ENCODE measurements around the gene VAPB. TPM values are rescaled to one million over a fixed set of nuclear protein-coding genes. Genes with fewer than 3 reads are reported as not detected.

The VAPB gene
- total RNA-seq, 1 experiment from 2014 or later: 61.2 TPM

DNA sequence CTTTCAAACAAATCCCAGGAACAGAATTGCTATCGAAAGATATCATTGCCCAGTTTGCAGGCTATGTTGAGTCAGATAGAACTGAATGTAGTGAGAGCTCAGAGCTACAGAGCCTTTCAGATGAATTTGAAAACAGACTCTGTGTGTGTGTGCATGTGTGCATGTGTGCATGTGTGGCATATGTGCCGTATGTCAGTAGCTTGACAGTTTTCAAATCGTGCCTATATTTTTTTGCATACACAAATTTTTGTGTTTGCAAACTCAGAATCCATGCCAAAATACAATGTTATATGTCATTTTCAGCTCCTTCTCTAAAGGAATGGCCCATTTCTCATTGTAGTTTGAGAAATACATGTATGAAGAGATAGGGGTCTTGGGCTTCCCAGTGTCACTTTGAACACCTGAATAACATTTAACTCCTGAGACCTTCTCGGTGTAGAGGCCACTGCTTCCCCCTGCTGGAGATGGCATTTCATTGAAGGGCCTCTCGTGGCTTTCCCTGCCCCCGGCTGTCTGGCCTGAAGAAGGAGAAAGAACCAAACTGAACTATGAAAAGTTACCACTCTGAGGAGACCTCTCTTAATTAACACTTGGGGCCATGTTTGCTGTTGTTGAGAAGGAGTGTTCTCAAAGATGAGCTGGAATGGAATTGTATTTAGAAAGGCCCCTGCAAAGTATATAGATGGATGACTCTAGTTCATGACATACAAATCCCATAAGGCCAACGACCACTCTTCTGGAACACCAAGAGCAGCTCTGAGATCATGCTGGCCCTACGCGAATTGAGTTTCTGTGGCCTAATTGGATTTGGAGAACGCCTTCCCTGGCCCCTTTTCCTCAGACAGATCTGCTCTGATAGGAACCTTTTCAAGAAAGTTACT, 58.7 kb downstream of the VAPB start:
- Mint-ChIP-seq H3K9me3 (ENCODE audit: unreplicated experiment) (no peaks in the 10 kb centered on the region), H3K27ac (ENCODE audit: low read depth, unreplicated experiment) (peak overlapping the region; percentile 58), H3K36me3 (ENCODE audit: insufficient read depth, unreplicated experiment) (peaks cover 30% of the 10 kb centered on the region), H3K27me3 (ENCODE audit: insufficient read depth, unreplicated experiment) (no peaks in the 10 kb centered on the region), H3K4me1 (ENCODE audit: insufficient read depth, unreplicated experiment) (no peaks in the 10 kb centered on the region), H3K4me3 (ENCODE audit: unreplicated experiment) (no peak overlapping the region)
- ChIA-PET CTCF (interaction anchor here (0.6 to 4.7 kb wide), 44 partner anchors 9 to 1563 kb away, joined by 3 to 58 read pairs (median 4); partner anchors contain the start of gene VAPB), POLR2A (interaction anchor here (0.5 to 1.6 kb wide), 4 partner anchors 11 to 212 kb away, joined by 3 to 4 read pairs (median 3); no protein-coding TSS in a partner anchor)
- intact Hi-C loops (cut with micrococcal nuclease): loop anchor here (1.0 kb wide), 1 partner anchor 210 kb away; no protein-coding TSS in a partner anchor
- TF ChIP-seq, protein P1, sequence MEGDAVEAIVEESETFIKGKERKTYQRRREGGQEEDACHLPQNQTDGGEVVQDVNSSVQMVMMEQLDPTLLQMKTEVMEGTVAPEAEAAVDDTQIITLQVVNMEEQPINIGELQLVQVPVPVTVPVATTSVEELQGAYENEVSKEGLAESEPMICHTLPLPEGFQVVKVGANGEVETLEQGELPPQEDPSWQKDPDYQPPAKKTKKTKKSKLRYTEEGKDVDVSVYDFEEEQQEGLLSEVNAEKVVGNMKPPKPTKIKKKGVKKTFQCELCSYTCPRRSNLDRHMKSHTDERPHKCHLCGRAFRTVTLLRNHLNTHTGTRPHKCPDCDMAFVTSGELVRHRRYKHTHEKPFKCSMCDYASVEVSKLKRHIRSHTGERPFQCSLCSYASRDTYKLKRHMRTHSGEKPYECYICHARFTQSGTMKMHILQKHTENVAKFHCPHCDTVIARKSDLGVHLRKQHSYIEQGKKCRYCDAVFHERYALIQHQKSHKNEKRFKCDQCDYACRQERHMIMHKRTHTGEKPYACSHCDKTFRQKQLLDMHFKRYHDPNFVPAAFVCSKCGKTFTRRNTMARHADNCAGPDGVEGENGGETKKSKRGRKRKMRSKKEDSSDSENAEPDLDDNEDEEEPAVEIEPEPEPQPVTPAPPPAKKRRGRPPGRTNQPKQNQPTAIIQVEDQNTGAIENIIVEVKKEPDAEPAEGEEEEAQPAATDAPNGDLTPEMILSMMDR (IDR thresholded peaks at IDR 0.05; ENCODE audit: unreplicated experiment): peak; percentile 79
- no TSS peak for BruUV-seq (replicated peaks)
- peak; percentile 71 for DNase-seq (ENCODE audit: unreplicated experiment)

DNA sequence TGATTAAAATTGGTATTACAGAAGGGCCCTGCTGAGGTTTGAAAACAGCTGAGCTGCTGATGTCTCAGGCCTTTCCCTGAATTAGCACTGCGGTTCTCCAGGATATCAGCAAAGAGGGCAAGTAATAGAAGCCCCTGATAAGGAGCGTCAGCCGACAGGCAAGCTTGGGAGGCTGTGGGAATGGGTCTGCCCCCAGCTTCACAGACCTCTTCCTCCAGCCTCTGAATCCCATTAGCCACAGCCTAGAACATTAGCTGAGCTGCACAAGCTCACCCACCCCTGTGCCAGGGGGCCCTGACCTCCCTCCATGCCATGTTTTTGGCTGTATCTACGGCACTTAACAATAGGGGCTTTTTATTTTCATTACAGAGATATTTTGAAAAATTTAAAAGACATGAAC, 59.9 kb downstream of the VAPB start:
- BruUV-seq (replicated peaks): no TSS peak
- H3K4me1 Mint-ChIP-seq (ENCODE audit: insufficient read depth, unreplicated experiment): no peaks in the 10 kb centered on the region
- H3K27ac Mint-ChIP-seq (ENCODE audit: low read depth, unreplicated experiment): peak overlapping the region; percentile 24
- intact Hi-C loops (cut with micrococcal nuclease): no loop called here
- peaks cover 29% of the 10 kb centered on the region for H3K36me3 Mint-ChIP-seq (ENCODE audit: insufficient read depth, unreplicated experiment)
- no peak overlapping the region for H3K4me3 Mint-ChIP-seq (ENCODE audit: unreplicated experiment)
- ChIA-PET POLR2A (no interaction called here), CTCF (interaction anchor here (1.0 to 4.7 kb wide), 10 partner anchors 10 to 225 kb away, joined by 3 to 58 read pairs (median 14); no protein-coding TSS in a partner anchor)
- no peaks in the 10 kb centered on the region for H3K27me3 Mint-ChIP-seq (ENCODE audit: insufficient read depth, unreplicated experiment)
- peaks cover 4% of the 10 kb centered on the region for H3K9me3 Mint-ChIP-seq (ENCODE audit: unreplicated experiment)
- TF ChIP-seq, protein P1 (IDR thresholded peaks at IDR 0.05; ENCODE audit: unreplicated experiment): no peak
- no peak for DNase-seq (ENCODE audit: unreplicated experiment)

DNA sequence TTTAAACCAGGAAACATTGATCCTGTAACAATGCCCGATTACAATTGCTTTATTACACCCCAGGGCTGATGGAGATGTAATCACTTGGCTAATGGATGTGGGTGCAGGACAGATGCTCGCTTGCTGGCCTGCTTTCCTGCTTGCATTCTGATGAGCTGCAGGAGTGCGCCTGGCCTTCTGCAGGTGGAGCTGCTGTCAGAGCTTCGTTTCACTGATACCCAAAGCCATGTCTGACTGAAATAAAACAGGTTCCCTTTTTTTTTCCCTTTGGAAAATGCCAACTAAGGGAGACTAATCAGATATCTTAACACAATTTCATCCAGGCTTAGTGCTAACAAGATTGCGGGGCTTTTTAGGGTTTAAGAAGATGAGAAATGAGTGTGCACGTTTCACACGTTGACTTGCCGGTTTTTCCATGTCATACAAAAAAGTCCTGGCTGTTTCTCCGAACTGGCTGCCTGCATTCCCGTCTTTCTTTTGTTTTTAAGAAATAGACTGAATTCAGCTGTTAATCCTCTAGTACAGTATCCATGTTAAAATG, 60.7 kb downstream of the VAPB start:
- ChIA-PET CTCF (interaction anchor here (0.6 to 4.7 kb wide), 2 partner anchors 213 to 1935 kb away, joined by 5 to 58 read pairs; no protein-coding TSS in a partner anchor), POLR2A (no interaction called here)
- Mint-ChIP-seq H3K27me3 (ENCODE audit: insufficient read depth, unreplicated experiment) (no peaks in the 10 kb centered on the region), H3K4me1 (ENCODE audit: insufficient read depth, unreplicated experiment) (no peaks in the 10 kb centered on the region), H3K9me3 (ENCODE audit: unreplicated experiment) (peaks cover 12% of the 10 kb centered on the region), H3K27ac (ENCODE audit: low read depth, unreplicated experiment) (no peak overlapping the region), H3K36me3 (ENCODE audit: insufficient read depth, unreplicated experiment) (peaks cover 27% of the 10 kb centered on the region), H3K4me3 (ENCODE audit: unreplicated experiment) (no peak overlapping the region)
- DNase-seq (ENCODE audit: unreplicated experiment): no peak
- TF ChIP-seq, protein P1 (IDR thresholded peaks at IDR 0.05; ENCODE audit: unreplicated experiment): no peak
- intact Hi-C loops (cut with micrococcal nuclease): no loop called here
- BruUV-seq (replicated peaks): no TSS peak

DNA sequence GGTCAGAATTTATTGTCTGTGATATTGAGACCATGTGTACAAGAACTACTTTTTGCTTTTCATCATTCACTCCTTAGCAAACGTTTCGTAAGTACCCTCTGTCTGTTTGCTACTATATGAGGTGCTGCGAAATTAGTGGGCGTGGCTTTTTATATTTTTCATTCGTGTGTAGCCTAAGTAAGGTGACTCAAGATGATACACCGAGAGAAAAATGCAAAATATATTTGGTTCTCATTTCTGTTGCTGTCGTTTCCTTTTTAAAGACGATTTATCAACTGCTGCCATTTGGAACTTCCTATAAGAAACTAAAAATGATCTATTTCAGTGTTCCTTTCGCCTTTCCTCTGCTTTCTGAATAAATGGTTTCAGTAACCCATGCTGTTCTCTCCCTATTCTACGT, 61.2 kb downstream of the VAPB start:
- H3K27me3 Mint-ChIP-seq (ENCODE audit: insufficient read depth, unreplicated experiment): no peaks in the 10 kb centered on the region
- ChIA-PET CTCF (no interaction called here), POLR2A (no interaction called here)
- no peak overlapping the region for H3K27ac Mint-ChIP-seq (ENCODE audit: low read depth, unreplicated experiment)
- H3K4me1 Mint-ChIP-seq (ENCODE audit: insufficient read depth, unreplicated experiment): no peaks in the 10 kb centered on the region
- H3K36me3 Mint-ChIP-seq (ENCODE audit: insufficient read depth, unreplicated experiment): peaks cover 22% of the 10 kb centered on the region
- intact Hi-C loops (cut with micrococcal nuclease): no loop called here
- no peak for DNase-seq (ENCODE audit: unreplicated experiment)
- H3K9me3 Mint-ChIP-seq (ENCODE audit: unreplicated experiment): peaks cover 15% of the 10 kb centered on the region
- BruUV-seq (replicated peaks): no TSS peak
- TF ChIP-seq, protein P1 (IDR thresholded peaks at IDR 0.05; ENCODE audit: unreplicated experiment): no peak
- no peak overlapping the region for H3K4me3 Mint-ChIP-seq (ENCODE audit: unreplicated experiment)
